GM19463 (cell line): ENCODE data around the gene KCND3.

Source experiments
- ATAC-seq: cut with Tn5 transposase; IDR thresholded peaks from one replicate; pipeline ENCODE4 v1.9.1; 2021; ENCODE audit warnings: mild to moderate bottlenecking, moderate library complexity; ENCODE audit not compliant: unreplicated experiment

Gene KCND3

DNA sequence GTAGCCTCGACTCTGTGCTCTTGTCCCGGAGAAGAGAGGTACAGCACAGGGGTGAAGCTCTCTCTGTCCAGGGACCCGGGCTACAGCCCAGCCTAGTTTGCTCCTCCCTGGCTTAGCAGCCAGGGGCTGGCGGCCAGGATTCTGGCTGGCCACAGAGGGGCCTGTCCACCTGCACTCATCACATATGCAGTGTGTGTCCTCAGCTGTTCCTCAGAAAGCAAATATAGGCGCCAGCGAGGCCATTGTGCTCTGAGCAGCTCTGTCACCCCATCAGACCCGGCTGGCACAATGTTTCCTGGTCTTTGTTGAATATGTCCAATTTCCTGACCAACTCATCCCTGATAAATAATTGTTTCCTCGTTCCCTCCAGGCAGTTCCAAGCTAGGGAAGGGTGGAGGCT is 28.5 kb downstream of the KCND3 start:
- no peak for ATAC-seq

- ATAC-seq, result no peak
These were observed 30.0 kb downstream of the KCND3 start for GRCh38 chr1:111959436-111959835.

- no peak for ATAC-seq
These were observed 30.6 kb downstream of the KCND3 start for GRCh38 chr1:111958851-111959250.

- ATAC-seq, result no peak
These were observed 31.4 kb downstream of the KCND3 start for GRCh38 chr1:111958075-111958474.

- no peak for ATAC-seq
These were observed 33.2 kb downstream of the KCND3 start for GRCh38 chr1:111956155-111956771.

GRCh38 chr1:111955755-111956154 is 33.7 kb downstream of the KCND3 start:
- no peak for ATAC-seq

DNA sequence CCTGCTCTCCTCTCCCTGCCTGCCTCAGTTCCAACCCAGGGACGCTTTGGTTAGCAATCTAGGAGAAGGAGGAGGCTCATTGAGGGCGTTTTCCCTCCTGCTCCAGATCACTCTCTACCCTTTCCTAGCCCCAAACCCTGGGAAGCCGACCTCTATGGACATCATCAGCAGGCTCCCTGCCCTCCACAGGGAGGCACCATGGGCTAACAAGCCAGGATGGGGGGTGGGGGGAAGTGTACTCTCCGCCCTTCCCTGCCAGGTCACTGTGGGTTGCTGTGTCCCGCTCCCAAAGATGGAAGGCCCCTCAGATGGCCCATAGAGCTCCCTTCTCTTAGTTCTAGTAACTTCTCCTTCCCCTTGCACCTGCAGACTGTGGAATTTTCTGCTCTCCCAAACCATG is 35.7 kb downstream of the KCND3 start:
- no peak for ATAC-seq

DNA sequence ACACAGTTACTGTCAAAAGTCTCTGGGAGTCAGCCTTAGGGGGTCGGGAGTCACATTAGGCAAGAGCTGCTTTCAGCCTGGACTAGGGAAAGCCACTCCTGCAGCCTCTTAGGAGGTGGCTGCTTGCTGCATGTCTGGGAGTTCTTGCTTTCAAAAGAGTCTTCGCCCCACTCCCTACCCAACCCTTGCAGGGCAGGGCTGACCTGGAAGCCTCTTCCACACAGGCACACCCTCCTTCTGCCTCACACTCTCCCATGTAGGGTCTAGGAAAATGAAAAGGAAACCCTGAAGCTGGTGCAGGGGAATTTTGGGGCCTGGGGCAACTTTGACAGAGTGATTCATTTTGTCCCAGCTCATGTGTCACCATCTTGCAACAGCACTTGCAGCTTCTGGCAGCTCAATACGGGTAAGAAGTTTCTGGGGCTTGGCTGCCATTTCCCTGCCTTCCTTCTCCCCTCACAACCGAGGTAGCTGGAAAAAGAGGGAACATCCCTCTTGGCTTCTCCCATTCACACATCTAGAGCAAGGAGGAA is 37.3 kb downstream of the KCND3 start:
- ATAC-seq, result no peak

GRCh38 chr1:111948209-111949171 is 41.0 kb downstream of the KCND3 start:
- ATAC-seq, result no peak

GRCh38 chr1:111943846-111944749 is 45.4 kb downstream of the KCND3 start:
- ATAC-seq, result no peak

GRCh38 chr1:111943066-111943465 is 46.4 kb downstream of the KCND3 start:
- ATAC-seq, result no peak

DNA sequence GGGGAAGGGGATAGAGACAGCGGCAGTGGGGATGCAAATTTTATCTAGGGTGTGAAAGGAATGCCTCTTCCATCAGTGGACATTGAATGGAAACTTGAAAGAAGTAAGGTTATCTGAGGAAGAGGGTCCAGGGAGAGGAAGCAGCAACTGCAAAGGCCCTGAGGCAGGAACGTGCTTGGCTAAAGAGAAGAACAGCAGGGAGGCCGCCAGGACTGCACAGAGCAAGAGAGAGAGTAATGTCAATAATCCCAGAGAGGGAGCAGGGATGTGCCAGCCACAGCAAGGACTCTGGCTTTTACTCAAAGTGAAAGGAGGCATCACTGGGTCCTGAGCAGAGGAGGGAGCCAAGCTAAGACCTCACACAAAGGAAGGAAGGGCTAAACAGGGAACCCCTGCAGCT is 50.9 kb downstream of the KCND3 start:
- ATAC-seq, result no peak

DNA sequence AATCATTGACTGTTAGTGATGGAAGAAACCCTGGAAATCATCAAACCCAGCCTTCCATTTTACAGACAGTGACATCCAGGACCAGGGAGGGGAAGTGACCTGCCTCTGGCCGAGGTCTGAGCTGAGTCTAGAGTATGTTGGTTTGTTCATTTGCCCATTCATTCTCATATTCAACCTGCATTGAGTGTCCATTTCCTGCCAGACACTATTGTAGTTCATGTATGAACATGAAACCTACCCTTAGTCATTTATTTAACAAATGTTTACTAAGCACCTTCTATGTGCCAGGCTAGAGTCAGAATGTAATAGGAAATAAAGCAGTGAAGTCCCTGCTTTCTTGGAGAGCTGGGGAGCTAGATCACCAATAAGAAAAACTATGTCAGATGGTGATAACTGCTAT is 51.3 kb downstream of the KCND3 start:
- no peak for ATAC-seq

GRCh38 chr1:111937147-111937725 is 52.2 kb downstream of the KCND3 start:
- no peak for ATAC-seq

DNA sequence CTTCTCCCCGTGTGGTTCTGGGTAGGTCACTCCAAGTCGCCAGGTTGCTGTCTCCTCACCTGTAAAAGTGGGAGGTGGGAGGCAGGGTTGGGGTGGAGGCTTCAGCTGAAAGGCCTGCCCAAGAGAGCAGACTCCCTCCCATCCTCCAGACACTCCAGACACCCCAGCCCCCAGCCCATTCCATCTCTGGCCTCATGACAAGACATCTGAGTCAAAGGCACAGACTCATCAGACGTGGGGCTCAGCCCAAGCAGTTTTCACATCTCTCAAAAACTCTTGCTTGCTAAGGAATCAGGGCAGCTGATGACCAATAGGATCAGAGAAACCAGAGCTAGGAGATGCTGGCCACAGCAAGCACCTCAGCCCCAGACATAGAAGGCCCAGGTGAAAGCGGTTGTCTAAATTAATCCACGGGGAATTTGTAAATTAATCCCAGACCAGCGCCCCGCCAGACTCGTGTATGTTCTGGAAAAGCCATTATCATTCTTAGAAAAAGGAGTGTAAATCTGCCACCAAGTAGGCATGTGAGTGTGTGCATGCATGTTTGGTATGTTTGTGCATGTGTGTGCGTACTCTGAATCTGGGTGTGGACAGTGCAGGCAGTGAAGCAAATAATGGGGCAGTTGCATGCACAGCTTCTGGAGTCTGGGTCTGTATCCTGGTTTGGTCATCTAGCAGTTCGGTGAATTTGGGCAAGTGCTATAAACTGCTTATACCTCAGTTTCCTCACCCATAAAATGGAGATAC is 55.2 kb downstream of the KCND3 start:
- ATAC-seq, result no peak

DNA sequence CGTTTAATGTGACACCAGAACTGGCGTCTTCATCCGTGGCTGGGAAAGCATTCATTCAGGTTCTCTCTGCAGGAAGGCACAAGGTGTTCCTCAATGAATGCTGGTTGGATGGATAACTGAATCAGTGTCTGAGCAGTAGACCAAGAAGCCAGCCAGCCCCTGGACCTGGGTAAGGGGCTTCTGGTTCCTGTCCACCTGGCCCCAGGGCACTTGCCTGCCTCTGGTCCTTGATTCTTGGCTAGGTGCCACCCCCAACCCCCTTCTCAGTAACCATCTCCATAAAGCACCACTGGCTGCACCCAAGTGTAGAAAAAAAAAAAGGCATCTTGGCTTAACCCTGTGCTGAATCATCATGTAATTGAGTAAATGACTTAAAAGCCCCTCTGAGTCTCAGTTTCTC is 59.1 kb downstream of the KCND3 start:
- ATAC-seq, result no peak

DNA sequence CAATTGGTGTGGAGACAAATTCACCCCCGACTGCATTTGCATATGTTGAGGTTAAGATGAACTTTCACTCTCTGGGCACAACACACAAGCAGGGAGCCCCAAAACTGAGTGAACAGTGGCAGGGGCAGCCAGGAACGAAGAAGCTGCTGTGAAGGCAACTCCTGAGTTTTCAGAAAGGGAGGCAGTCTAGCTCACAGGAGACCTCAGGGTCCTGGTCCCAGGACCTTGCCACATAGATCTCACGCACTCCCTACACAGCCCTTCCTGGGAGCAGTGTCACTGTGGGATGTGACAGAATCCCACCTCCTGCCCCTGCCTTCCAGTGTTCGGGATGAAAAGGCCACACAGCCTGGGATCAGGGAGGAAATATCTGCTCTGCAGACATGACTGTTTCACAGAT is 60.9 kb downstream of the KCND3 start:
- ATAC-seq, result no peak

DNA sequence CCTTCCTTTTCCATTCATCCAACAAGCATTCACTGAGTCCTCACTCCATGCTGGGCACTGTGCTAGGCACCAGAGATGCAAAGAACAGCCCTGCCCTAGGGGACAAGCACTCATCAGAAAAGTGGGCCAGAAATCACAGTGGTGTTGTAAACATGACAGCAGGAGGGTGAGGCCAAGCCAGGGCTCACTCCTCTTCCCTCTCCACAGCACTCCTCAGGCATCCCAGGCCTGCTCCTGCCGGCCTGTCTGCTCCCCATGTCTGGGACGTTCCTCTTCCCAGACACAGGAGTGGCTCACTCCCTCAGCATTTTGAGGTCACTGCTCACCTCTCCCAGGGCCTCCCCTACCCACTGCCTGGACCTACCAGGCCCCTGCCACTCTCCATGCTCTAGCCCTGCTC is 61.8 kb downstream of the KCND3 start:
- no peak for ATAC-seq

DNA sequence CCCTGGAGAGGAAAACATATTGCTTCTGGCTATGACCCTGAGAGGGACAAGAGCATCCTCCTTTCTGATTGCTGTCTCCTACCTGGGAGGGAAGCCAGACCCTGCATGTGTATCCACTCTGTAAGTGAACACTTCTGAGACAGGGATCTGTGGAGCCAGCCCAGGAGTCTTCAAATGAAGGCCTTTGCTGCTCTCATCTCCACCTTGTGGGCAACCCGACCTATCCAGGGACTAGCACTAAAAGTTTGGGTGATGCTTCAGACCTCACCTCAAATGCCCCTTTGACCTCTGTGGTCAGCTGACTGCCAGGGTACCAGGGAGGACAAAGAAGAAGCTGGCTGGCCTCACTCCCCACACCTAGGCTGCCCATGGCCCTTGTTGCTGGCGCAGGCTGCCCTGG is 64.7 kb downstream of the KCND3 start:
- ATAC-seq, result no peak

DNA sequence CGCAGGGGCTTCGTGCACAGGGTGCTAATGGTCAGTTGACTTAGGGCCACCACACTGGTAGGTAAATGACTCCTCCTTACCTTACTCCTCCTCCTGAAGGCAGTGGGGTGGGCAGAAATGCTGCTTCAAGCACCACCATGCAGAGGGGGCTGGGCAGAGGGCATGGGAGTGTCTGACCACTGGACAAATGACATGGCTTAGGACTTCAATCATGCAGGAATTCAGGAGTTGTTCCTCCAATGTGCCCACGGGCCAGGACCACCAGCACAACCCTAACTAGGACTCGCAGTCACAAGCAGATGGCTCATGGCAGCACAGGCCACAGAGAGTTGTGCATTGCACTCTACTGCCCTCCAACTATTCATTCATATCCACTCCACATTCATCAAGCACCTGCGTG is 65.7 kb downstream of the KCND3 start:
- no peak for ATAC-seq
